H9 (cell line): ENCODE results near the gene MXI1. TPM values are rescaled to one million over a fixed set of nuclear protein-coding genes. Genes with fewer than 3 reads are reported as not detected.

Experiments
- DNase-seq: peaks from one replicate; pipeline ENCODE4 v3.0.0-alpha.2; 2017
- H2AFZ ChIP-seq: one replicate; pipeline ENCODE4 v1.6.1; 2013; ENCODE audit warnings: mild to moderate bottlenecking, low read length, control low read depth, moderate library complexity
- H2AK5ac ChIP-seq: 2 replicates; pipeline ENCODE4 v1.6.1; 2013; ENCODE audit warnings: low read length, control low read depth, mixed read lengths; ENCODE audit not compliant: insufficient read length
- H2BK120ac ChIP-seq: one replicate; pipeline ENCODE4 v1.6.1; 2013; ENCODE audit warnings: low read depth, mild to moderate bottlenecking, low read length, control low read depth, inconsistent platforms; ENCODE audit not compliant: poor library complexity, severe bottlenecking
- H2BK12ac ChIP-seq: 2 replicates; pipeline ENCODE4 v1.6.1; 2013; ENCODE audit warnings: low read length, control low read depth, mixed read lengths, low read depth; ENCODE audit not compliant: insufficient read length
- H2BK15ac ChIP-seq: 2 replicates; pipeline ENCODE4 v1.6.1; 2013; ENCODE audit warnings: low read depth, low read length, control low read depth
- H2BK20ac ChIP-seq: one replicate; pipeline ENCODE4 v1.6.1; 2013; ENCODE audit warnings: low read depth, mild to moderate bottlenecking, low read length, control low read depth, inconsistent platforms; ENCODE audit not compliant: poor library complexity, severe bottlenecking
- H2BK5ac ChIP-seq: 2 replicates; pipeline ENCODE4 v1.6.1; 2013; ENCODE audit warnings: low read length, control low read depth, mixed read lengths; ENCODE audit not compliant: insufficient read length
- H3K14ac ChIP-seq: 2 replicates; pipeline ENCODE4 v1.6.1; 2013; ENCODE audit warnings: low read length, control low read depth; ENCODE audit not compliant: insufficient read depth
- H3K18ac ChIP-seq: 2 replicates; pipeline ENCODE4 v1.6.1; 2013; ENCODE audit warnings: low read depth, mild to moderate bottlenecking, mixed read lengths, low read length, control low read depth; ENCODE audit not compliant: insufficient read length
- H3K23ac ChIP-seq: 2 replicates; pipeline ENCODE4 v1.6.1; 2013; ENCODE audit warnings: low read length, control low read depth, mixed read lengths, low read depth; ENCODE audit not compliant: insufficient read length
- H3K23me2 ChIP-seq: 2 replicates; pipeline ENCODE4 v1.6.1; 2013; ENCODE audit warnings: low read depth, mild to moderate bottlenecking, mixed read lengths, low read length, control low read depth; ENCODE audit not compliant: insufficient read length, poor library complexity, severe bottlenecking
- H3K27ac ChIP-seq: 2 replicates; pipeline ENCODE4 v1.5.1; 2013; ENCODE audit warnings: low read length, control low read depth, mixed read lengths, low read depth; ENCODE audit not compliant: insufficient read length
- H3K27me3 ChIP-seq: 2 replicates; pipeline ENCODE4 v1.6.1; 2013; ENCODE audit warnings: low read length, control low read depth, inconsistent platforms; ENCODE audit not compliant: insufficient read depth
- H3K4ac ChIP-seq: 2 replicates; pipeline ENCODE4 v1.6.1; 2013; ENCODE audit warnings: low read depth, mild to moderate bottlenecking, control low read depth, inconsistent platforms, low read length, moderate library complexity
- H3K4me1 ChIP-seq: 2 replicates; pipeline ENCODE4 v1.6.1; 2013; ENCODE audit warnings: low read length, control low read depth, inconsistent platforms; ENCODE audit not compliant: insufficient read depth
- H3K4me2 ChIP-seq: 2 replicates; pipeline ENCODE4 v1.6.1; 2013; ENCODE audit warnings: low read length, control low read depth, mixed read lengths; ENCODE audit not compliant: insufficient read length, insufficient read depth
- H3K56ac ChIP-seq: 2 replicates; pipeline ENCODE4 v1.6.1; 2013; ENCODE audit warnings: low read depth, mild to moderate bottlenecking, mixed read lengths, low read length, control low read depth; ENCODE audit not compliant: insufficient read length
- H3K79me1 ChIP-seq: 2 replicates; pipeline ENCODE4 v1.6.1; 2013; ENCODE audit warnings: low read depth, mild to moderate bottlenecking, moderate library complexity, low read length, control low read depth, inconsistent platforms; ENCODE audit not compliant: insufficient read depth, poor library complexity, severe bottlenecking
- H3K79me2 ChIP-seq: 2 replicates; pipeline ENCODE4 v1.6.1; 2013; ENCODE audit warnings: low read length, control low read depth, inconsistent platforms; ENCODE audit not compliant: insufficient read depth
- H3K9ac ChIP-seq: 2 replicates; pipeline ENCODE4 v1.6.1; 2013; ENCODE audit warnings: low read length, control low read depth, mixed read lengths; ENCODE audit not compliant: insufficient read length; ENCODE audit errors: extremely low read depth
- H3K9me3 ChIP-seq: one replicate; pipeline ENCODE4 v1.6.1; 2013; ENCODE audit warnings: low read depth, low read length, inconsistent platforms; ENCODE audit not compliant: control insufficient read depth
- H3T11ph ChIP-seq: one replicate; pipeline ENCODE4 v1.6.1; 2013; ENCODE audit warnings: mild to moderate bottlenecking, low read length, control low read depth, inconsistent platforms
- H4K20me1 ChIP-seq: one replicate; pipeline ENCODE4 v1.6.1; 2013; ENCODE audit not compliant: control insufficient read depth, insufficient read length, insufficient read depth
- H4K5ac ChIP-seq: 2 replicates; pipeline ENCODE4 v1.6.1; 2013; ENCODE audit warnings: low read depth, mild to moderate bottlenecking, mixed read lengths, low read length, control low read depth; ENCODE audit not compliant: insufficient read length
- H4K8ac ChIP-seq: replicated peaks from 2 replicates; pipeline ENCODE4 v1.6.1; 2013; ENCODE audit warnings: low read length, control low read depth, mixed read lengths, low read depth; ENCODE audit not compliant: insufficient read length
- H4K91ac ChIP-seq: 2 replicates; pipeline ENCODE4 v1.6.1; 2013; ENCODE audit warnings: low read depth, mild to moderate bottlenecking, moderate library complexity, mixed read lengths, low read length, control low read depth; ENCODE audit not compliant: insufficient read length
- H3K27ac Mint-ChIP-seq, 3 experiments: 2 replicates in 2 of 3; 3 replicates in 1 of 3; pipeline ENCODE4 v1.8.0; 2020 to 2021; ENCODE audit warnings: mixed read lengths in 3 of 3, mild to moderate bottlenecking in 1 of 3, moderate library complexity in 1 of 3
- H3K27me3 Mint-ChIP-seq: 2 replicates; pipeline ENCODE4 v1.8.0; 2021; ENCODE audit warnings: low read depth, mild to moderate bottlenecking, moderate library complexity, mixed read lengths
- H3K36me3 Mint-ChIP-seq, 3 experiments: 2 replicates in 2 of 3; 3 replicates in 1 of 3; pipeline ENCODE4 v1.8.0; 2020 to 2021; ENCODE audit warnings: low read depth in 3 of 3, mixed read lengths in 3 of 3; ENCODE audit not compliant: insufficient read depth in 1 of 3
- H3K4me1 Mint-ChIP-seq, 2 experiments: 2 replicates each; pipeline ENCODE4 v1.8.0; 2020; ENCODE audit warnings: mixed read lengths in 2 of 2
- H3K4me3 Mint-ChIP-seq, 2 experiments: 2 replicates in 1 of 2; 3 replicates in 1 of 2; pipeline ENCODE4 v1.8.0; 2020 to 2021; ENCODE audit warnings: mild to moderate bottlenecking in 2 of 2, mixed read lengths in 2 of 2, moderate library complexity in 1 of 2
- H3K9me3 Mint-ChIP-seq, 2 experiments: 2 replicates in 1 of 2; 3 replicates in 1 of 2; pipeline ENCODE4 v1.8.0; 2020; ENCODE audit warnings: mild to moderate bottlenecking in 2 of 2, mixed read lengths in 2 of 2, moderate library complexity in 1 of 2
- CTCF ChIP-seq: fragments of 200-600 bp; sonication (generic); conservative IDR thresholded peaks from 3 replicates; pipeline ENCODE4 v1.8.0; 2021; ENCODE audit warnings: antibody characterized with exemption, mild to moderate bottlenecking
- WGBS: extraction: QIAGEN DNeasy Blood & Tissue Kit; methylation state at CpG from one replicate; pipeline ENCODE4 v1.1.7; 2013; ENCODE audit warnings: missing lambda C conversion rate, low lambda C conversion rate, mixed read lengths; ENCODE audit not compliant: insufficient read length; ENCODE audit errors: extremely low coverage; 5-methylcytosine and 5-hydroxymethylcytosine counted together
- total RNA-seq: library from RNA; stranded (reverse); gene quantifications from 2 replicates; pipeline ENCODE4 v1.2.1, GENCODE V29; 2021

MXI1 gene
- total RNA-seq, 1 experiment from 2014 or later: 5.6 TPM

- DNase-seq: no peak
- Histone ChIP-seq H3K4ac (no peak overlapping the region), H3K14ac (no peak overlapping the region), H4K91ac (no peak overlapping the region), H3K79me1 (peaks cover 2% of the 10 kb centered on the region), H3K27ac (no peak overlapping the region), H3K23me2 (no peaks in the 10 kb centered on the region), H3K4me2 (peak overlapping the region; percentile 67), H4K8ac (no peak overlapping the region), H3K9ac (peak overlapping the region; percentile 98), H3K9me3 (no peaks in the 10 kb centered on the region), H4K5ac (no peak overlapping the region), H3K18ac (no peak overlapping the region), H2BK15ac (no peak overlapping the region), H2BK120ac (no peak overlapping the region), H3K56ac (no peak overlapping the region), H2BK5ac (no peak overlapping the region), H2BK20ac (no peak overlapping the region), H3T11ph (no peak overlapping the region), H2AK5ac (no peak overlapping the region), H3K4me1 (no peaks in the 10 kb centered on the region), H3K79me2 (peaks cover 10% of the 10 kb centered on the region), H4K20me1 (no peaks in the 10 kb centered on the region), H3K23ac (no peak overlapping the region), H3K27me3 (no peaks in the 10 kb centered on the region), H2BK12ac (no peak overlapping the region), H2AFZ (no peak overlapping the region)
- Mint-ChIP-seq H3K9me3 (no peaks in the 10 kb centered on the region), H3K27ac (peak overlapping the region; percentile 95 to 100 (median 99)), H3K36me3 (peaks cover 25 to 51% (median 49%) of the 10 kb centered on the region in 3 experiments; a peak in 6 of 7 replicates), H3K4me1 (peaks cover 12 to 27% of the 10 kb centered on the region in 2 experiments), H3K27me3 (no peaks in the 10 kb centered on the region), H3K4me3 (peak overlapping the region; percentile 98 to 99)
- no CpG with 5 or more reads among the region's 4 CpGs for WGBS
- no peak for TF ChIP-seq CTCF
Measured at GRCh38 chr10:110303681-110304080, 96.3 kb downstream of the MXI1 start.
